ENCODE results near the gene METTL8. TPM values are rescaled to one million over a fixed set of nuclear protein-coding genes. Genes with fewer than 3 reads are reported as not detected.
A peak's percentile ranks its signal among the peaks of the same experiment; 100 is the strongest.

The METTL8 gene
- total RNA-seq, 1 donor from 2014 or later, result 31.5 TPM

DNA sequence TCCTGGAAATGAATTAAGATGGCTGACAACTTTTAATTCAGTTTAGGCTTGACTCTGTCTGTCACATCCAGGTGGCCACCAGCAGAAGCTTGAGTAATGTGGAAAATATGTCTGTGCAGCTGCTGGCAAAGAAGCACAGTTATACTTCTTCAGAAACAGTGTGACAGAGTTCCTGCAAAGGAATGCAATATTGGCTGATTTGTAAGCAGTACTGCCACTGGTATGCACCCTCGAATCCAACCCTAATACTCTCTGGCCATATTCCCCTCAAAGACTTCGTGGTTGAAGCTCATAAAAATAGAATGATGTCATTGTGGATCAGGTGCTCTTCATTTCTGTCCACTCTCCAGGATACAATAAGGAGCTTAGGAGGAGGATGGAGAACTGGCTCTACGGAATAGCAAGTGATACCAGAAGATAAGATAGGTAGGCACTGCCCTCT is 86.2 kb downstream of the METTL8 start:
- peak; percentile 32 for DNase-seq (ENCODE audit: low read depth)
- no peak for TF ChIP-seq CTCF (conservative IDR thresholded peaks at IDR 0.05; ENCODE audit: low read depth, low read length)
- no peak overlapping the region for H3K4me3 ChIP-seq (ENCODE audit: low read depth, low read length)

GRCh38 chr2:171346723-171347557 is 86.8 kb downstream of the METTL8 start:
- TF ChIP-seq CTCF (conservative IDR thresholded peaks at IDR 0.05; ENCODE audit: low read depth, low read length), result no peak
- DNase-seq (ENCODE audit: low read depth), result no peak
- no peak overlapping the region for H3K4me3 ChIP-seq (ENCODE audit: low read depth, low read length)

DNA sequence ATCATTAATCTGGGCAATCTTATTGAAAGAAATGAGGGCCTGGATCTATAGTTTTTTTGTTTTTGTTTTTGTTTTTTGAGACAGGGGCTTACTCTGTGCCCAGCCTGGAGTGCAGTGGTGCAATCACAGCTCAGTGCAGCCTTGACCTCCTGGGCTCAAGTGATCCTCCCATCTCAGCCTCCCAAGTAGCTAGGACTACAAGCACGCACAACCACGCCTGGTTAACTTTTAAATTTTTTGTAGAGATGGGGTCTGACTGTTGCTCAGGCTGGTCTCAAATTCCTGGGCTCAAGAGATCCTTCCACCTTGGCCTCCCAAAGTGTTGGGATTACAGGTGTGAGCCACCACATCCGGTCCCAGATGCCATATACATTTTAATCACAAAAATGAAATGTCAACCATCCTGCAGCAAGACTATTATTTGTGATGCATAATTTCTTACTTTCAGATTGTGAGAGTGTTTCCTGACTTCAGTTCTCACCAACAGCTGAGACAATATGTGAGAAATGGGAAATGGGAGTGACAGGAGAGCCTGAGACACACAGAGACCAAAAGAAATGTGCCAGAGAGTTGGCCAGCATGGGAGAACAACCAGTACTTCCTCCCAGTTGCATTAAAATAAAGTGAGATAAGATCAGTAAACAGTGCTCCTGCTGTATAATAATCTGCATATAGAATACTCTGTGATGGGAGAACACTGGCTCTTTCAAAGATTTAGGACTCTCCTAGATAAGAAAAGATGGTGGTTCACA is 87.6 kb downstream of the METTL8 start:
- H3K4me3 ChIP-seq (ENCODE audit: low read depth, low read length), result no peak overlapping the region
- TF ChIP-seq CTCF (conservative IDR thresholded peaks at IDR 0.05; ENCODE audit: low read depth, low read length), result no peak
- DNase-seq (ENCODE audit: low read depth), result no peak

GRCh38 chr2:171344182-171344581 is 89.6 kb downstream of the METTL8 start:
- no peak for TF ChIP-seq CTCF (conservative IDR thresholded peaks at IDR 0.05; ENCODE audit: low read depth, low read length)
- no peak for DNase-seq (ENCODE audit: low read depth)
- H3K4me3 ChIP-seq (ENCODE audit: low read depth, low read length), result no peak overlapping the region

- DNase-seq (ENCODE audit: low read depth), result no peak
- no peak for TF ChIP-seq CTCF (conservative IDR thresholded peaks at IDR 0.05; ENCODE audit: low read depth, low read length)
- no peak overlapping the region for H3K4me3 ChIP-seq (ENCODE audit: low read depth, low read length)
These were observed 91.8 kb downstream of the METTL8 start for GRCh38 chr2:171342067-171342413.

GRCh38 chr2:171341394-171342066 is 92.3 kb downstream of the METTL8 start:
- TF ChIP-seq CTCF (conservative IDR thresholded peaks at IDR 0.05; ENCODE audit: low read depth, low read length), result no peak
- H3K4me3 ChIP-seq (ENCODE audit: low read depth, low read length), result no peak overlapping the region
- no peak for DNase-seq (ENCODE audit: low read depth)
